Heart right ventricle (tissue), 16 donors: ENCODE results near the gene GP2. TPM values are rescaled to one million over a fixed set of nuclear protein-coding genes. Genes with fewer than 3 reads are reported as not detected.
"Not testable (repeated sequence)": the region's sequence is repeated elsewhere in the genome, so short reads cannot be mapped to it uniquely, and the experiment has no call there.

Experiments used
- ATAC-seq, 8 donors: fragments of 200-7000 bp; cut with Tn5 transposase; one replicate each; pipeline ENCODE4 v1.9.1; 2020; ENCODE audit warnings: mild to moderate bottlenecking in 8 of 8, moderate library complexity in 8 of 8, moderate number of reproducible peaks in 1 of 8
- DNase-seq, 2 donors: peaks; one replicate each; pipeline ENCODE4 v3.0.0-alpha.2; 2020
- H3K27ac ChIP-seq, 10 donors: fragments of 200-600 bp; sonication (generic) in 2 of 10; one replicate each; pipeline versions ENCODE4 v1.5.0 to v1.8.0; 2020 to 2022; ENCODE audit warnings: mild to moderate bottlenecking in 3 of 10
- H3K27me3 ChIP-seq, 7 donors: fragments of 200-600 bp; one replicate each; pipeline ENCODE4 v1.8.0; 2021 to 2022; ENCODE audit warnings: mild to moderate bottlenecking in 2 of 7
- H3K36me3 ChIP-seq, 9 donors: fragments of 200-600 bp; sonication (generic) in 1 of 9; one replicate each; pipeline versions ENCODE4 v1.5.0 to v1.8.0; 2020 to 2022; ENCODE audit warnings: mild to moderate bottlenecking in 2 of 9
- H3K4me1 ChIP-seq, 9 donors: fragments of 200-600 bp; sonication (generic) in 1 of 9; one replicate each; pipeline versions ENCODE4 v1.5.0 to v1.8.0; 2020 to 2022; ENCODE audit warnings: mild to moderate bottlenecking in 4 of 9
- H3K4me3 ChIP-seq, 10 donors: fragments of 200-600 bp; sonication (generic) in 2 of 10; one replicate each; pipeline versions ENCODE4 v1.5.0 to v1.8.0; 2020 to 2022; ENCODE audit warnings: mild to moderate bottlenecking in 7 of 10, moderate library complexity in 2 of 10
- H3K9me3 ChIP-seq, 11 donors: fragments of 200-600 bp in 10 of 11; sonication (generic) in 2 of 11; one replicate each; pipeline versions ENCODE4 v1.5.0 to v1.8.0; 2013 to 2022; ENCODE audit warnings: mild to moderate bottlenecking in 2 of 11, control low read depth in 1 of 11, moderate library complexity in 1 of 11
- CTCF ChIP-seq, 9 donors: fragments of 200-600 bp; sonication (generic) in 2 of 9; IDR thresholded peaks; one replicate each; pipeline versions ENCODE4 v1.5.0 to v1.8.0; 2021 to 2022; ENCODE audit warnings: antibody characterized with exemption in 9 of 9, mild to moderate bottlenecking in 5 of 9, moderate library complexity in 1 of 9
- WGBS, 2 donors: extraction: QIAGEN DNeasy Blood & Tissue Kit; methylation state at CpG; one replicate each; pipeline ENCODE4 v1.1.7; 2013; ENCODE audit warnings: inconsistent platforms in 1 of 2; 5-methylcytosine and 5-hydroxymethylcytosine counted together
- intact Hi-C, 10 donors: fragments of 100-400 bp; cut with DNase I; formaldehyde crosslinking; loops; one replicate each; pipeline versions ENCODE4 v1.11.1 to v1.14.2; 2022
- polyA plus RNA-seq, 2 donors: library from polyadenylated mRNA; stranded (reverse); fragments of 200-250 nt; gene quantifications; one replicate each; pipeline ENCODE4 v1.2.3, GENCODE V29; 2013
- total RNA-seq, 10 donors: library from RNA; stranded (reverse); fragmentation: NEBNext Ultra II Directional in 3 of 10; extraction: Animal tissue kit (Norgen Biotek cat#: 25700) in 3 of 10; gene quantifications; one replicate each; pipeline versions ENCODE4 v1.2.1 to v1.2.4, GENCODE V29; 2021 to 2023
- donor health status: Arrhythmogenic right ventricular cardiomyopathy.
- donor health status: ischemic (EF 13 %, LVEDD 7.1; RV severe dilation, severe dysfunction).
- donor health status: healthy with polysubstance abuse.
- donor health status: DM: no; HTN: yes; CAD: no.
- donor health status: DM: no; HTN: no; CAD: no.
- donor health status: ischemic (EF 25% LVEDD 6.9; RV normal size, moderate dysfunction).
- donor health status: ischemic (EF 25% LVEDD 5.7; RV mildly dilated, moderate dysfunction).
- donor health status: healthy.
- donor health status: DM: yes; HTN: yes; CAD: no.
- donor health status: Ischemic cardiomyopathy.
- donor health status: ischemic (EF 35%, LVEDD 5.7; RV mildly dilated, moderate dysfunction).
- donor health status: nonischemic (EF 11% LVEDD 7.7; RV severe dilation, severe dysfunction).
- donor health status: DM: yes; HTN: yes; CAD: no.
- donor health status: PGD.
- donor health status: ischemic (EF 29% LVEDD 5.4; RV normal size, mild dysfunction).
- donor health status: nonischemic (EF 23%, LVEDD 6.1; RV moderate dilation, normal function).

GP2 gene
- total and polyA plus RNA-seq, 12 donors, result 0.54 to 3.8 (median 2.6) TPM; not detected in 4

GRCh38 chr16:20321671-20322070, 5.6 kb downstream of the GP2 start:
- Histone ChIP-seq H3K4me3 (no peak overlapping the region), H3K4me1 (no peaks in the 10 kb centered on the region), H3K9me3 (no peaks in the 10 kb centered on the region), H3K27ac (no peak overlapping the region), H3K36me3 (no peaks in the 10 kb centered on the region), H3K27me3 (peaks cover 0 to 23% (median 10%) of the 10 kb centered on the region in 7 donors)
- DNase-seq, result no peak
- intact Hi-C loops, result no loop called here
- ATAC-seq, result no peak
- no peak for TF ChIP-seq CTCF (IDR thresholded peaks at IDR 0.05)
- WGBS, 2 donors, result 76% methylated on average over 1 of the region's 1 CpG

- DNase-seq, H3K4me3 ChIP-seq, H3K27ac ChIP-seq, H3K36me3 ChIP-seq, intact Hi-C loops, ATAC-seq, H3K4me1 ChIP-seq, H3K9me3 ChIP-seq: not testable (repeated sequence)
- WGBS, 2 donors, result 90 to 93% methylated on average over 2 of the region's 2 CpGs
- H3K27me3 ChIP-seq, result peaks cover 0 to 19% (median 10%) of the 10 kb centered on the region in 7 donors
Measured at GRCh38 chr16:20321051-20321450, 6.3 kb downstream of the GP2 start.

- H3K27ac ChIP-seq, result no peak overlapping the region
- no peaks in the 10 kb centered on the region for H3K4me1 ChIP-seq
- ATAC-seq, result no peak
- no peak for DNase-seq
- no peaks in the 10 kb centered on the region for H3K9me3 ChIP-seq
- TF ChIP-seq CTCF (IDR thresholded peaks at IDR 0.05), result no peak
- intact Hi-C loops, result no loop called here
- no peak overlapping the region for H3K4me3 ChIP-seq
- H3K36me3 ChIP-seq, result no peaks in the 10 kb centered on the region
- H3K27me3 ChIP-seq, result peaks cover 0 to 19% (median 10%) of the 10 kb centered on the region in 7 donors
Measured at GRCh38 chr16:20320592-20320991, 6.7 kb downstream of the GP2 start.

- DNase-seq (no peak), ATAC-seq (no peak)
- Histone ChIP-seq H3K27ac (no peak overlapping the region), H3K9me3 (no peaks in the 10 kb centered on the region), H3K36me3 (no peaks in the 10 kb centered on the region), H3K27me3 (peaks cover 0 to 19% (median 10%) of the 10 kb centered on the region in 7 donors), H3K4me1 (no peaks in the 10 kb centered on the region), H3K4me3 (no peak overlapping the region)
- 81 to 86% methylated on average over 2 of the region's 2 CpGs for WGBS, 2 donors
- TF ChIP-seq CTCF (IDR thresholded peaks at IDR 0.05), result no peak
- intact Hi-C loops, result no loop called here
Measured at GRCh38 chr16:20320178-20320577, 7.1 kb downstream of the GP2 start.

- no peaks in the 10 kb centered on the region for H3K36me3 ChIP-seq
- no peak for TF ChIP-seq CTCF (IDR thresholded peaks at IDR 0.05)
- no peaks in the 10 kb centered on the region for H3K9me3 ChIP-seq
- DNase-seq (no peak), ATAC-seq (no peak)
- peaks cover 0 to 19% (median 10%) of the 10 kb centered on the region in 7 donors for H3K27me3 ChIP-seq
- H3K4me3 ChIP-seq, result no peak overlapping the region
- H3K27ac ChIP-seq, result no peak overlapping the region
- no peaks in the 10 kb centered on the region for H3K4me1 ChIP-seq
- 69 to 78% methylated on average over 1 of the region's 1 CpG for WGBS, 2 donors
- intact Hi-C loops, result no loop called here
Measured at GRCh38 chr16:20319406-20319805, 7.9 kb downstream of the GP2 start.
